Mammary epithelial cell (primary cell): ENCODE measurements around the gene FGF14.

Experiments used
- CTCF ChIP-seq, 2 donors: IDR thresholded peaks in 1 of 2; conservative IDR thresholded peaks in 1 of 2; 2 replicates each; pipeline ENCODE4 v1.5.1; 2011 to 2012; ENCODE audit warnings: inconsistent platforms in 2 of 2, low read length in 2 of 2, mild to moderate bottlenecking in 2 of 2, control low read depth in 1 of 2, low read depth in 1 of 2; ENCODE audit not compliant: insufficient read depth in 1 of 2; ENCODE audit errors: extremely low read depth in 1 of 2
- EZH2 ChIP-seq: IDR thresholded peaks from 2 replicates; pipeline ENCODE4 v1.6.1; 2012; ENCODE audit warnings: low read length, inconsistent platforms, borderline replicate concordance

- TF ChIP-seq CTCF (conservative IDR thresholded peaks at IDR 0.05 in 1 of 2, IDR thresholded peaks at IDR 0.05 in 1 of 2; ENCODE audit: extremely low read depth in 1 of 2, insufficient read depth in 1 of 2, low read depth in 1 of 2, low read length in 2 of 2) = no peak
- TF ChIP-seq EZH2 = no peak
Measured at GRCh38 chr13:102195566-102196462, 206.0 kb downstream of the FGF14 start.
